Common myeloid progenitor, CD34-positive (primary cell): ENCODE data around the gene AGAP1.

Experiments used
- CTCF ChIA-PET: fragments of 350-600 bp; sonication (Branson Sonifier 250); formaldehyde crosslinking; loops from one replicate; lab custom pipeline; 2021; ENCODE audit warnings: antibody characterized with exemption; lab: Charles Lee
- POLR2A ChIA-PET: fragments of 350-600 bp; sonication (Branson Sonifier 250); formaldehyde crosslinking; loops from one replicate; lab custom pipeline; 2021; ENCODE audit warnings: antibody characterized with exemption; lab: Charles Lee
- DNase-seq, 3 donors: peaks; one replicate each; pipeline versions ENCODE4 v3.0.0 to v3.0.0-alpha.2; 2013
- H3K27ac ChIP-seq, 2 experiments: 1 replicate in 1 of 2; 2 replicates in 1 of 2; pipeline ENCODE4 v1.7.0; 2013; ENCODE audit warnings: inconsistent platforms in 2 of 2, low read length in 2 of 2, mild to moderate bottlenecking in 2 of 2, low read depth in 1 of 2, moderate library complexity in 1 of 2; ENCODE audit not compliant: severe bottlenecking in 2 of 2, insufficient read depth in 1 of 2, poor library complexity in 1 of 2
- H3K27me3 ChIP-seq, 5 experiments: replicated peaks in 2 of 5; 1 replicate in 3 of 5; 2 replicates in 2 of 5; pipeline versions ENCODE4 v1.6.1 to v1.7.0; 2013; ENCODE audit warnings: low read length in 4 of 5, mild to moderate bottlenecking in 2 of 5, moderate library complexity in 2 of 5, inconsistent platforms in 1 of 5; ENCODE audit not compliant: insufficient read depth in 5 of 5, control insufficient read depth in 4 of 5
- H3K36me3 ChIP-seq, 4 experiments: 1 replicate in 2 of 4; 2 replicates in 2 of 4; pipeline versions ENCODE4 v1.6.1 to v1.7.0; 2013; ENCODE audit warnings: low read length in 3 of 4, control low read depth in 1 of 4, mild to moderate bottlenecking in 1 of 4; ENCODE audit not compliant: control insufficient read depth in 4 of 4, insufficient read depth in 4 of 4
- H3K4me1 ChIP-seq, 4 experiments: 1 replicate in 3 of 4; 2 replicates in 1 of 4; pipeline versions ENCODE4 v1.6.1 to v1.7.1; 2013; ENCODE audit warnings: low read length in 3 of 4, mild to moderate bottlenecking in 3 of 4, control low read depth in 1 of 4, inconsistent platforms in 1 of 4, moderate library complexity in 1 of 4; ENCODE audit not compliant: control insufficient read depth in 4 of 4, insufficient read depth in 4 of 4; ENCODE audit errors: control extremely low read depth in 1 of 4
- H3K4me3 ChIP-seq, 7 experiments: 1 replicate in 4 of 7; 2 replicates in 3 of 7; pipeline versions ENCODE4 v1.5.1 to v1.7.0; 2013; ENCODE audit warnings: mild to moderate bottlenecking in 7 of 7, low read length in 6 of 7, moderate library complexity in 6 of 7, inconsistent platforms in 2 of 7, low read depth in 2 of 7, control low read depth in 1 of 7; ENCODE audit not compliant: insufficient read depth in 4 of 7, control insufficient read depth in 1 of 7; ENCODE audit errors: extremely low read depth in 1 of 7
- H3K9me3 ChIP-seq, 5 experiments: 1 replicate in 4 of 5; 2 replicates in 1 of 5; pipeline versions ENCODE4 v1.6.1 to v1.7.1; 2013; ENCODE audit warnings: low read length in 4 of 5, mild to moderate bottlenecking in 2 of 5, inconsistent platforms in 1 of 5, low read depth in 1 of 5, moderate library complexity in 1 of 5; ENCODE audit not compliant: control insufficient read depth in 4 of 5, insufficient read depth in 2 of 5; ENCODE audit errors: control extremely low read depth in 1 of 5
- WGBS: methylation state at CpG from one replicate; pipeline ENCODE4 v1.1.5; 2013; ENCODE audit not compliant: insufficient coverage; 5-methylcytosine and 5-hydroxymethylcytosine counted together

The AGAP1 gene

GRCh38 chr2:235964787-235965390, 471.0 kb downstream of the AGAP1 start:
- CTCF ChIA-PET, result no interaction called here
- H3K4me3 ChIP-seq, result no peak overlapping the region
- H3K27me3 ChIP-seq, result peaks cover 0 to 29% (median 5%) of the 10 kb centered on the region in 5 experiments
- DNase-seq, result no peak
- no peak overlapping the region for H3K27ac ChIP-seq
- WGBS, result 75% methylated on average over 11 of the region's 13 CpGs
- H3K9me3 ChIP-seq, result no peaks in the 10 kb centered on the region
- no peaks in the 10 kb centered on the region for H3K4me1 ChIP-seq
- H3K36me3 ChIP-seq, result no peaks in the 10 kb centered on the region
- POLR2A ChIA-PET, result no interaction called here

- Histone ChIP-seq H3K4me3 (no peak overlapping the region), H3K36me3 (no peaks in the 10 kb centered on the region), H3K4me1 (no peaks in the 10 kb centered on the region), H3K27ac (no peak overlapping the region), H3K9me3 (no peaks in the 10 kb centered on the region), H3K27me3 (peaks cover 0 to 29% (median 5%) of the 10 kb centered on the region in 5 experiments)
- ChIA-PET POLR2A (interaction anchor here (0.7 kb wide), 1 partner anchor 20 kb away, joined by 7 read pairs; no protein-coding TSS in a partner anchor), CTCF (no interaction called here)
- WGBS, result 78% methylated on average over 5 of the region's 6 CpGs
- DNase-seq, result no peak
Observed at GRCh38 chr2:235966396-235966795, 472.6 kb downstream of the AGAP1 start.

- CTCF ChIA-PET, result no interaction called here
- POLR2A ChIA-PET, result no interaction called here
- 96% methylated on average over 20 of the region's 26 CpGs for WGBS
Observed at GRCh38 chr2:235966932-235967757, 473.3 kb downstream of the AGAP1 start.

GRCh38 chr2:235968155-235968554, 474.3 kb downstream of the AGAP1 start:
- DNase-seq, result no peak
- WGBS, result 87% methylated on average over 6 of the region's 8 CpGs
- H3K36me3 ChIP-seq, result no peaks in the 10 kb centered on the region
- H3K4me3 ChIP-seq, result no peak overlapping the region
- no peaks in the 10 kb centered on the region for H3K4me1 ChIP-seq
- no peak overlapping the region for H3K27ac ChIP-seq
- ChIA-PET POLR2A (no interaction called here), CTCF (no interaction called here)
- H3K9me3 ChIP-seq, result no peaks in the 10 kb centered on the region
- H3K27me3 ChIP-seq, result peaks cover 0 to 28% (median 5%) of the 10 kb centered on the region in 5 experiments

More at GRCh38 chr2:235966932-235967757, 473.3 kb downstream of the AGAP1 start:
- Histone ChIP-seq H3K27ac (no peak overlapping the region), H3K36me3 (no peaks in the 10 kb centered on the region), H3K27me3 (peaks cover 0 to 29% (median 5%) of the 10 kb centered on the region in 5 experiments), H3K9me3 (no peaks in the 10 kb centered on the region), H3K4me1 (no peaks in the 10 kb centered on the region), H3K4me3 (no peak overlapping the region)
- DNase-seq, result no peak

GRCh38 chr2:235968616-235969324, 474.9 kb downstream of the AGAP1 start:
- POLR2A ChIA-PET, result no interaction called here
- H3K27me3 ChIP-seq, result peaks cover 0 to 22% (median 5%) of the 10 kb centered on the region in 5 experiments
- no peaks in the 10 kb centered on the region for H3K4me1 ChIP-seq
- no peak for DNase-seq
- WGBS, result 96% methylated on average over 13 of the region's 18 CpGs
- no peak overlapping the region for H3K4me3 ChIP-seq
- CTCF ChIA-PET, result no interaction called here
- no peaks in the 10 kb centered on the region for H3K9me3 ChIP-seq
- H3K36me3 ChIP-seq, result no peaks in the 10 kb centered on the region
- no peak overlapping the region for H3K27ac ChIP-seq

GRCh38 chr2:235970204-235971040, 476.6 kb downstream of the AGAP1 start:
- ChIA-PET POLR2A (no interaction called here), CTCF (no interaction called here)
- H3K4me3 ChIP-seq, result no peak overlapping the region
- H3K27me3 ChIP-seq, result peaks cover 0 to 8% (median 4%) of the 10 kb centered on the region in 5 experiments
- 98% methylated on average over 21 of the region's 23 CpGs for WGBS
- no peaks in the 10 kb centered on the region for H3K4me1 ChIP-seq
- no peaks in the 10 kb centered on the region for H3K9me3 ChIP-seq
- H3K36me3 ChIP-seq, result no peaks in the 10 kb centered on the region
- H3K27ac ChIP-seq, result no peak overlapping the region
- DNase-seq, result no peak
